Astrocyte (in vitro differentiated cells and primary cell): Measurements from ENCODE around the gene KRT77.

Experiments
- CTCF ChIP-seq: IDR thresholded peaks from 2 replicates; pipeline ENCODE4 v1.5.1; 2011; ENCODE audit warnings: low read depth, mild to moderate bottlenecking, inconsistent platforms, low read length, moderate library complexity; ENCODE audit not compliant: insufficient read depth
- EZH2 ChIP-seq: IDR thresholded peaks from 2 replicates; pipeline ENCODE4 v1.6.1; 2012; ENCODE audit warnings: mild to moderate bottlenecking, low read length, inconsistent platforms; ENCODE audit not compliant: insufficient read depth

GRCh38 chr12:52691076-52691840 lies 12.1 kb downstream of the KRT77 start:
- TF ChIP-seq CTCF, result no peak
- peak; percentile 53 for TF ChIP-seq EZH2
